Measurements from ENCODE around the gene PITX1. TPM values are rescaled to one million over a fixed set of nuclear protein-coding genes. Genes with fewer than 3 reads are reported as not detected.

Gene PITX1
- total and polyA plus RNA-seq, 4 donors: 0.43 to 1.3 (median 0.72) TPM

DNA sequence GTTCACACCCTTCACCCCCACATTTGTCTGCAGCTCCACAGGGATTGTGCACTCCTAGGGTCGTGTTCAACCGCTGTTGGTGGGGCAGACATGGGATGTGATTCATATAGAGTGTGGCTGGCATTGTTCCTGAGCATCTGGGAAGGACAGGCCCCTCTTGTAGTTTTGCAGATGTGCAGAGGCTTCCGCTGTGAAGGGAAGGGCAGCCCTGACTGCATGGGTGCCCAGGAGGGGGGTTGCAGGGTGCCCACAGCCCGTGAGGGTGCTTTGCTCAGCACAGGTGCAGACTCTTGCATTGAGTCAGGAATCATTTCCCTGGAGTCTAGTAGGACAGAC, 30.2 kb upstream of the PITX1 start:
- Histone ChIP-seq H3K9me3 (ENCODE audit: control insufficient read depth in 4 of 4, insufficient read depth in 3 of 4, low read length in 3 of 4) (no peaks in the 10 kb centered on the region), H3K9ac (ENCODE audit: insufficient read depth in 1 of 2, low read length in 2 of 2) (no peak overlapping the region), H3K36me3 (ENCODE audit: control insufficient read depth in 4 of 4, insufficient read depth in 4 of 4, low read length in 4 of 4) (no peaks in the 10 kb centered on the region), H3K4me1 (ENCODE audit: control insufficient read depth in 5 of 5, insufficient read depth in 5 of 5, low read length in 5 of 5) (peaks cover 0 to 10% (median 0%) of the 10 kb centered on the region in 5 donors), H3K4me3 (no peak overlapping the region), H3K27ac (ENCODE audit: low read depth in 1 of 2, low read length in 1 of 2) (no peak overlapping the region), H3K27me3 (ENCODE audit: control insufficient read depth in 3 of 3, insufficient read depth in 3 of 3, low read length in 2 of 3) (no peaks in the 10 kb centered on the region)
- 70 to 79% methylated on average over 4 of the region's 4 CpGs for whole genome bisulfite sequencing, 2 donors
- DNase-seq (peak in 1 of 3 donors; percentile 16), ATAC-seq (ENCODE audit: insufficient read depth, low FRiP score) (no peak)
- TF ChIP-seq, protein P1, sequence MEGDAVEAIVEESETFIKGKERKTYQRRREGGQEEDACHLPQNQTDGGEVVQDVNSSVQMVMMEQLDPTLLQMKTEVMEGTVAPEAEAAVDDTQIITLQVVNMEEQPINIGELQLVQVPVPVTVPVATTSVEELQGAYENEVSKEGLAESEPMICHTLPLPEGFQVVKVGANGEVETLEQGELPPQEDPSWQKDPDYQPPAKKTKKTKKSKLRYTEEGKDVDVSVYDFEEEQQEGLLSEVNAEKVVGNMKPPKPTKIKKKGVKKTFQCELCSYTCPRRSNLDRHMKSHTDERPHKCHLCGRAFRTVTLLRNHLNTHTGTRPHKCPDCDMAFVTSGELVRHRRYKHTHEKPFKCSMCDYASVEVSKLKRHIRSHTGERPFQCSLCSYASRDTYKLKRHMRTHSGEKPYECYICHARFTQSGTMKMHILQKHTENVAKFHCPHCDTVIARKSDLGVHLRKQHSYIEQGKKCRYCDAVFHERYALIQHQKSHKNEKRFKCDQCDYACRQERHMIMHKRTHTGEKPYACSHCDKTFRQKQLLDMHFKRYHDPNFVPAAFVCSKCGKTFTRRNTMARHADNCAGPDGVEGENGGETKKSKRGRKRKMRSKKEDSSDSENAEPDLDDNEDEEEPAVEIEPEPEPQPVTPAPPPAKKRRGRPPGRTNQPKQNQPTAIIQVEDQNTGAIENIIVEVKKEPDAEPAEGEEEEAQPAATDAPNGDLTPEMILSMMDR (IDR thresholded peaks at IDR 0.05; ENCODE audit: control extremely low read depth, extremely low read depth): no peak

DNA sequence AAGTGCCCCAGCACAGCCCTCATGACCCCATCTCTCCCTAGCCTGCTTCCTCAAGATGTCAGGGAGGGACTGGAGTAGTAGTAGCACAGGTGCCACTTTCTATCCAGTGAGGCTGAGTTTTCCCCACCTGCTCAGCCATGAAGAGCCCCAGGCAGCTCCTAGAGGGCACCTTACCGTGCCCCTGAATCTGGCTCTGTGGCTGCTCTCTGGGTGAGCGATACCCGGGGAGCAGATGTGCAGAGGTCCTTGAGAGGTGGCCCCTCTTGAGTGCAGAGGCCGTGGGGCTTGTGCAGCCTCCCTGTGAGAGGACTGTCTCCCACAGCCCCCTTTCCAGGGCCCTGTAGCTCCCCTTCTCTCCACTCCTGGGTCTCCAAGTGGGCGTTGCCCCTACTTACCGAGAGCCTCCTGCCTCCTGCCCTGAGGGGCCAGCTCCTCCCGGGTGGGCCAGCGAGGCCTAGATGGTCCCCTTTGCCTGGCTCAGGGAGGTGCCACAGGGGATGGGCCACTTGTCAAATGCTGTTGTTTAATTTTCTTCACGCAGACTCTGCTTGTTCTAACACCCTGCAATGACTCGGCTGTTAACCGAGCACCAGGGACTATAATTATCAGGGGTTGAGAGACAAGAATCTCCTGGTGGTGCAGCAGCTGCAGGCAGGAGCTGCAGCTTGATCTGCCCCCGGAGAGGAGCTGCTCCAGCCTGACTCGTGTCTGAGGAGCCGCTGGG, 29.6 kb upstream of the PITX1 start:
- no peak overlapping the region for H3K27ac ChIP-seq (ENCODE audit: low read depth in 1 of 2, low read length in 1 of 2)
- H3K4me3 ChIP-seq: no peak overlapping the region
- ATAC-seq (ENCODE audit: insufficient read depth, low FRiP score): no peak
- peaks cover 0 to under 1% (median 0%) of the 10 kb centered on the region in 3 donors for H3K27me3 ChIP-seq (ENCODE audit: control insufficient read depth in 3 of 3, insufficient read depth in 3 of 3, low read length in 2 of 3)
- no peaks in the 10 kb centered on the region for H3K36me3 ChIP-seq (ENCODE audit: control insufficient read depth in 4 of 4, insufficient read depth in 4 of 4, low read length in 4 of 4)
- peaks cover 0 to 10% (median 0%) of the 10 kb centered on the region in 5 donors for H3K4me1 ChIP-seq (ENCODE audit: control insufficient read depth in 5 of 5, insufficient read depth in 5 of 5, low read length in 5 of 5)
- no peak overlapping the region for H3K9ac ChIP-seq (ENCODE audit: insufficient read depth in 1 of 2, low read length in 2 of 2)
- no peaks in the 10 kb centered on the region for H3K9me3 ChIP-seq (ENCODE audit: control insufficient read depth in 4 of 4, insufficient read depth in 3 of 4, low read length in 3 of 4)
- 58 to 63% methylated on average over 14 of the region's 14 CpGs for WGBS, 2 donors
- no peak for DNase-seq
- TF ChIP-seq, protein P1 (IDR thresholded peaks at IDR 0.05; ENCODE audit: control extremely low read depth, extremely low read depth): no peak

DNA sequence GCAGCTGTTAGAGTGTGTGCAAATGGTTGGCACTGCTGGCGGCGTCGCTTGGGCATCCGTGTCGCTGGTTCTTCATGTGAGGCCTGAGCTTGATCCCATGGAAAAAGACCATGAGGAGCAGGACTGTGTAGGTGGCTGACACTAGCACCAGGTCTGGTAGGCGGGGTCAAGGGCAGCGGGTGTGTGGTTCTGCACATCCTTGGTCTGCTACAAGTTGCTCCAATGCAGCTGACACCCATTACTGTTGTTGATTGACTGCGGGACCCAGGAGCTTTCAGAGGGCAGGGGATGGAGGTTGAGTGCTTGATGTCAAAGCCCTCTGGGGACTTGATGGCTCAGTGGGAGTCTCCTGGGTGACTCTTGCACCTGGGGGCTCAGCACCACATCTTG, 29.0 kb upstream of the PITX1 start:
- DNase-seq: no peak
- Histone ChIP-seq H3K9me3 (ENCODE audit: control insufficient read depth in 4 of 4, insufficient read depth in 3 of 4, low read length in 3 of 4) (no peaks in the 10 kb centered on the region), H3K4me1 (ENCODE audit: control insufficient read depth in 5 of 5, insufficient read depth in 5 of 5, low read length in 5 of 5) (peaks cover 0 to 10% (median 0%) of the 10 kb centered on the region in 5 donors), H3K27ac (ENCODE audit: low read depth in 1 of 2, low read length in 1 of 2) (no peak overlapping the region), H3K36me3 (ENCODE audit: control insufficient read depth in 4 of 4, insufficient read depth in 4 of 4, low read length in 4 of 4) (no peaks in the 10 kb centered on the region), H3K27me3 (ENCODE audit: control insufficient read depth in 3 of 3, insufficient read depth in 3 of 3, low read length in 2 of 3) (peaks cover 0 to 3% (median 0%) of the 10 kb centered on the region in 3 donors), H3K4me3 (no peak overlapping the region), H3K9ac (ENCODE audit: insufficient read depth in 1 of 2, low read length in 2 of 2) (no peak overlapping the region)
- TF ChIP-seq, protein P1 (IDR thresholded peaks at IDR 0.05; ENCODE audit: control extremely low read depth, extremely low read depth): no peak
- 90 to 95% methylated on average over 8 of the region's 8 CpGs for WGBS, 2 donors
- no peak for ATAC-seq (ENCODE audit: insufficient read depth, low FRiP score)
